HG02798 (cell line): ENCODE results near the gene SLC4A5.
"Not testable (repeated sequence)": the region's sequence is repeated elsewhere in the genome, so short reads cannot be mapped to it uniquely, and the experiment has no call there.

Experiments used
- ATAC-seq: cut with Tn5 transposase; IDR thresholded peaks from one replicate; pipeline ENCODE4 v1.9.1; 2021; ENCODE audit warnings: mild to moderate bottlenecking; ENCODE audit not compliant: unreplicated experiment, poor library complexity

SLC4A5 gene

GRCh38 chr2:74246496-74247195, 96.6 kb downstream of the SLC4A5 start:
- ATAC-seq, result no peak

GRCh38 chr2:74244286-74244685, 98.9 kb downstream of the SLC4A5 start:
- ATAC-seq, result no peak

DNA sequence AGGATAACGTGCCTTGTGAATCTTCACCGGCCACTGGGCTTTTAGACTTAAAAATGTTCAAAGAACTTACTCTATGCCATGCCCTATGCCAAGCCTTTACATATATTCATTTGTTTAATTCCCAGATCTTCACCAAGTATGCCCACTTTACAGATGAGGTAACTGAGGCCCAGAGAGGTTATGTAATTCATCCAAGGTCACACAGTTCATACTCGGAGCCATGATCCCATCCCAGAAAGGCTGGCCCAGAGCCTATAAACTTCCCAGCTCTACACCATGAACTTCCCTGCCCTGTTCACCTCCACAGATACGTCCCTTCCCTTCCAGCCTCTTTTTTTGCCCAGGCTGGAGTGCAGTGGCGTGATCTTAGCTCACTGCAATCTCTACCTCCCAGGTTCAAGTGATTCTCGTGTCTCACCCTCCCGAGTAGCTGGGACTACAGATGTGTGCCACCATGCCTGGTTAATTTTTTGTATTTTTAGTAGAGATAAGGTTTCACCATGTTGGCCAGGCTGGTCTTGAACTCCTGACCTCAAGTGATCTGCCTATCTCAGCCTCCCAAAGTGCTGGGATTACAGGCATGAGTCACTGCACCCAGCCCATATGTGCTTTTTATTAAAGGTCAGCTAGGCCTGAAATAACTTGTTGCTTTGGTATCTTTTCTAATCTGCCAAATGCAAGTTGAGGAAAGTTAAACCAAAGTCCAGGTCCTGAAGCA, 100.7 kb downstream of the SLC4A5 start:
- no peak for ATAC-seq

GRCh38 chr2:74239346-74239745, 103.9 kb downstream of the SLC4A5 start:
- ATAC-seq, result no peak

GRCh38 chr2:74238879-74239278, 104.3 kb downstream of the SLC4A5 start:
- no peak for ATAC-seq

- no peak for ATAC-seq
Measured at GRCh38 chr2:74235041-74235440, 108.2 kb downstream of the SLC4A5 start.

DNA sequence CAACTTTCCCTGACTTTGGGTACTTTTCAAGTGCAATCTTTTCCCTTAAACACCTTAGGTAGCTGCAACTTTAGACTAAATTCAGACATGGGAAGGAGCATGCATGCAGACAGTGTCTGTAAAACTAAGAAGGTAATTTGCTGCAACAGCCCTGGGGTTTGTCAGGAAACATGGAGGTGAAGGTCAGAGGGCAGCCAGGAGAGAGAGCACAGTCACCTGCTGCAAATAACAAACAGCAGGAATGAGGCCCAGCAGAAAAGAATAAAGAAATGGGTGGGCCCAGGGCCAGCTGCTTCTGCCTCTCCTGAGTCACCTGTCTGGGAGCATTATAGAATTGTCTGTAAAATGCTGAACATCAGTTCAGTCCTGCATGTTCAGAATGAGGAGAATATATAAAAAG, 109.6 kb downstream of the SLC4A5 start:
- no peak for ATAC-seq

GRCh38 chr2:74232426-74232825, 110.8 kb downstream of the SLC4A5 start:
- no peak for ATAC-seq

DNA sequence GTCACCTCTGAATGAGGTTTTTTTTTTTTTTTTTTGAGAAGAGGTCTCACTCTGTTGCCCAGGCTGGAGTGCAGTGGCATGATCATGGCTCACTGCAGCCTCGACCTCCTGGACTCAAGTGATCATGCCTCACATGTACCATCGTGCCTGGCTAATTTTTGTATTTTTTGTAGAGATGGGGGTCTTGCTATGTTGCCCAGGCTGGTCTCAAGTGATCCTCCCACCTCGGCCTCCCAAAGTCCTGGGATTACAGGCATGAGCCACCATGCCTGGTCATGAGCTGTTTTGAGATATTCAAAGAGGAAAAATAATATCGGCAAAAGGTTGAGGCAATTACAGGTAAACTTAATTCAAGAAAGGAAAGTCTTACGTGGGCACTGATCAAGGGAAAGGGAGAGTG, 113.4 kb downstream of the SLC4A5 start:
- ATAC-seq, result not testable (repeated sequence)

GRCh38 chr2:74228772-74229171, 114.4 kb downstream of the SLC4A5 start:
- ATAC-seq, result no peak

DNA sequence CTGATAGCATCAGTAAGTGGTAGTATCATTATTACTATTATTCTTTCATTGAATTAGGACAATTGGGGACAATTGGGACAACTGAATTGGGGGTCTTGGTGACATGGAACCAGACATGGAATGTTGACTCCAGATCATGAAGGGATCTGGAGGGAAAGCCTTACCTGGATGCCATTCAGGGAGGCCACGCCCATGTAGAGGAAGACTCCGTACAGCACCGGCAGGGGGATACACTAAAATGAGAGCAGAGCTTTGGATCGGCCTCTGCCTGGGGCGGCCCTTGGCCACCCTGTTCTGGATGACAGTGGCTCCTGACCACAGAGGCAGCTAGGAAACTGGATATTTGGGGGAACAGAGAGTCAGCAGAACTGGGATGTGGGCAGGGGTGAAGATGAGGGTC, 115.6 kb downstream of the SLC4A5 start:
- ATAC-seq, result no peak

DNA sequence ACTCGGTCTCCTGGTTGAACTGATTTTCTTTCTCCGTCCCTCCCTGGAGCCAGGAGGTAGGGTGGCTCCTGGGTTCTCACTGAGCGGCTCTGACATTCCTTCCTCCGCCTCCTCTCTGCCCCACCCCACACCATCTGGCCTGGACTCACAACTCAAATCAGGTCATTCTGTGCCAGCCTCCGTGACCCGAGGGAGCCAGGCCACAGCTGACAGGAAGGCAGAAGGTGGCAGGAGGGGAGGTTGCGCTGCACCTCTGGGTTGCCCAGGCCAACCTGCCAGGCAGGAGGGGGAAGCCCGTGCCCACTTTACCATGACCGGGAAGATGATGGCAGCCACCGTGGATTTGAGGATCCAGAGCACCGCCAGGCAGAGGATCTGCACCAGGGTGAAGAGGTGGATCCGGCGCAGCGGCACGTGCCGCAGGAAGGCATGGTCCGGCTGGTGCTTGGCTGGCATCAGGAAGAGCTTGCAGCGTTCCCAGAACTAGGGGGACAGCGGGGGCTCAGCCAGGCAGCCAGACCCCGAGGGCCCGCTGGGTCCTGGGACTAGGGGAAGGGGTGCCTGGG, 116.5 kb downstream of the SLC4A5 start:
- no peak for ATAC-seq

DNA sequence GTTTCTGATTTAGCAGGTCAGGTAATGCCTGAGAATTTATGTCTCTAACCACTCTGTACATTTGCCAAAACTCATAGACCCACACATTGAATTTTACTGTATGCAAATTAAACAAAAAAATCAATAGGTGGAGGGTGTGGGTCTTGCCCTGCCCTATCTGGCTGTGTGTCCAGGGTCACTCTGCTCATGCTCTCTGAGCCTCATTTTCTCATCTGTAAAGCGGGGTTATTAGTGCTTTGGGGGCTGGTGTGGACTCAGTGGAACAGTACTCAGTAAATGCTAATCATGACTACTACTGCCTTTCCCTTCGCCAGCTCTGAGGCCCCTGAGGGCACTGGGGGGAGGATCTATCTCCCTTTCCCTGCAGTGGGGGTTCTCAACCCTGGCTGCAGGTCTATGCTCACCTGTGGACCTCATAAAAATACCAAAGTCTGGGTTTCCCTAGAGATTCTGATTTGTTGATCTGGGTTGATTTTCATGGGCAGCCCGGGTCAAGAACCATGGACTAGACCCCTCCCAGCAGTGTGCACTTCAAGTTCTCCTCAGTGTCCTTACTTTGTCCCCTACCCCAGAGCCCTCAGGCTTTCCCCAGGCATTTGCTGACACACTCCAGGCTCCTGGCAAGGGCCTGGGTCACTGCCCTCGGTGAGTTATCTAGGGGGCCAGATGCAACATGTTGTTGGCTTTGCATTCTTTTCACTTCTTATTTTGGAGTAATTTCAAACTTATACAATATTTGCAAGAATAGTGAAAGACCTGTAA, 117.3 kb downstream of the SLC4A5 start:
- no peak for ATAC-seq

DNA sequence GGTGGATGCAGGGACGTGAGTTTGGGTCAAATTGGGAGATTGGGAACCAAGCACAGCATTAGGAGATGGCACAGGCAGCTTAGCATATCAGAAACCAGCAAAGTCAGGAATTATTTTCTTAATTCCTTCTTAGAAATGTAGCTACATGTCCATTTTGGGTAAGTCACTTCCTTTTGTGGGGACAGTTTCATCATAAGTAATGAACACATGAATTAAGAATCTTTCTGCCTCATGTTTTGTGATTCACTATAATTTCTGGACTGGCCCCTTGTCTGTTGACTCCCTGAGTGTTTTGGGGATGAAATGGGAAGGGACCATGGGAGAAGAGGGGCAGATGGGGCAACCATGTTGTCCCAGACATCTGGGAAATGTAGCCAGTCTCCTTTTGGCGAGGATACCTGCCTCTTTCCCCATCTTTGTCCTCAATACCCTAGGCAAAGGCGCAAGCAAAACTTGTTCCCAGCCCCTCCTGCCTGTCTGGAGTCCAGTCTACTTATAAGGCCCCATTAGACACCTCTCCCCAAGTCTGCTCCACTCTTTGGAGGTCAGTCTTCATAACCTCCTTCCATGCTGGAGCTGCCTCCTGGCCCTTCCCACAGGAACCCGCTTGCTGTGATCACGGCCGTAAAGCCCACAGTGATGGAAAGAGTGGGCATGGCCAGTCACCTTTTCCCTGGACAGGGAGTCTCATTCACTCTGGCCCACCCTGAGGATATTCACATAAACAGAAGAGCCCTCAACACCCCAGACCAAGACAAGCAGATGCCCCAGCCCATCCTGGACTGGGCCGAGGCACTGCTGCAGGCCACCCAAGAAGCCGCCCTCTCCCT, 119.1 kb downstream of the SLC4A5 start:
- ATAC-seq, result no peak

DNA sequence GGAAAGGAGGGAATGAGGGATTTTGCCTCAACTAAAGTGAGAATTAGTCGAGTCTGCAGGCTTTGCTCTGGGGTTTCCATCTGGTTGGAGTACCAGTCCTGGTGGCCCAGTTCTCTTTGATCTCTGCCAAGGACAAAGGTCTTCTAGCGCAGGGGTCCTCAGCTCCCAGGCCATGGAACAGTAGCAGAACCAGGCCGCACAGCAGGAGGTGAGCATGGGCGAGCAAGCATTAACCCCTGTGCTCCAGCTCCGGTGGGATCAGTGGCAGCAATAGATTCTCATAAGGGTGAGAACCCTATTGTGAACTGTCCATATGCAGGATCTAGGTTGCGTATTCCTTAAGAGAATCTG, 120.9 kb downstream of the SLC4A5 start:
- no peak for ATAC-seq

- no peak for ATAC-seq
Measured at GRCh38 chr2:74221604-74222299, 121.5 kb downstream of the SLC4A5 start.

- no peak for ATAC-seq
Measured at GRCh38 chr2:74221091-74221490, 122.1 kb downstream of the SLC4A5 start.

- no peak for ATAC-seq
Measured at GRCh38 chr2:74219846-74220486, 123.2 kb downstream of the SLC4A5 start.

DNA sequence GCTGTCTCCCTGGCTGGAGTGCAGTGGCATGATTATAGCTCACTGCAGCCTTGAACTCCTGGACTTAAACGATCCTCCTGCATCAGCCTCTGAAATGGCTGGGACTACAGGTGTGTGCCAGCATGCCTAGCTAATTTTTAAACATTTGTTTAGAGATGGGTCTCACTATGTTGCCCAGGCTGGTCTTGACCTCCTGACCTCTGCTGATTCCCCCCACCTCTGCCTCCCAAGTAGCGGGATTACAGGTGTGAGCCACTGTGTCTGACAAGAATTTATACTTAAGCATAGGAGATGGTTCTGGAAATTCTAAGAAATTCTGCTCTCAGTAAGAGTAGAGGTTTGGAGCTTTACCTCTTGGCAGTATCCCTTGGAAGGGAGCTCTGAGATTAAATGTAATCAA, 126.6 kb downstream of the SLC4A5 start:
- no peak for ATAC-seq
